Stimulated activated CD8-positive, alpha-beta memory T cell treated with anti-CD3 and anti-CD28 coated beads, Interleukin-4, amount 100 ng/mL, for 4 hours (primary cell): ENCODE results near the gene EML4.
"Not testable (repeated sequence)": the region's sequence is repeated elsewhere in the genome, so short reads cannot be mapped to it uniquely, and the experiment has no call there.

ENCODE experiments used
- DNase-seq, 2 donors: peaks; one replicate each; pipeline ENCODE4 v3.0.0-alpha.2; 2020; ENCODE audit warnings: low read depth in 2 of 2, low spot score in 1 of 2

EML4 gene

DNA sequence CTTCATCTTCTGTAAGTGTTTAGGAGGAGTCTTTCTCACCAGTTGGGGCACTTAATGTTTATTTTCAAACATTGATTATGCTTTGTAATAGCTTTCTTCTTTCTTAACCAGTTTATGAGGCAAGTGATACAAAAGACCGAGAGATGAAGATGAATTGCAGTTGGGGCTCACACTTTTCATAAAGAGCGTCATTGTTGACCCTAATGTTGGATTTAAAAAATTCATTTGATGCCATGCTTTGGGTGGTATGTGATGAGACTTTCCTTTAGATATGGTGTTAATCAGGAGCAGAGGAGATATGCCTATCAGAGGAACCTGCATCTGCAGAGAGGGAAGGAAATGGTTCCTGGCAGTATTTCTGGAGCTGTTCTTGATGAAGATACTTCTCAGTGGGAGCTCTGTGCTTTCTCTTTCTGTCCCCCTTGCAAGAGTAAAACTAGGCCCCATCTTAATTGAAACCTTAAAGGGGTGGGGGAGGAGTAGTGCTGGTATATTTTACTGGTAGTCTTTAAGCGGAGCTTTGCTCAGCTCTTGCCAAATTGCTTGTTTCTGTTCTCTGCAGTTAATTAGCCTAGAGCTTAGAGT is 2.3 kb downstream of the EML4 start:
- no peak for DNase-seq

DNA sequence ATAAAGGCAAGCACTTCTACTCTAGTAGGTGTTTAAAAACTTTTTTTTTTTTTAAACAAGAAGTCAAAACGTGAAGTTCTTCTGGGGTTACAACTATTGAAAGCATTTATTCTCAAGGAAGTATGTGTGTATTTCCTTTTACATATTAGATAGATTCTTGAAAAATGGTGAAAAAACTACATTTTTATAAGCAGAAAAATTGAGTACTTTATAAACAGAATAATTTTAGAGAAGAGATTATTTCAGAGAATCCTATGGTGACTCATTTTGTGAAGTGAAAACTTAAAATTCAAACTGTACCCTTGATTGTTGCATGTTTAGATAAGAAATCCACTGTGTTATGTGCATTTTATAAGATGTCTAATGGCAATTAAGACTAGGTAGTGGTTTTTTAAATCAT is 2.9 kb downstream of the EML4 start:
- DNase-seq, result no peak

GRCh38 chr2:42172566-42172965 is 3.4 kb downstream of the EML4 start:
- DNase-seq, result no peak

- DNase-seq, result not testable (repeated sequence)
These were observed 4.3 kb downstream of the EML4 start for GRCh38 chr2:42173467-42173866.

DNA sequence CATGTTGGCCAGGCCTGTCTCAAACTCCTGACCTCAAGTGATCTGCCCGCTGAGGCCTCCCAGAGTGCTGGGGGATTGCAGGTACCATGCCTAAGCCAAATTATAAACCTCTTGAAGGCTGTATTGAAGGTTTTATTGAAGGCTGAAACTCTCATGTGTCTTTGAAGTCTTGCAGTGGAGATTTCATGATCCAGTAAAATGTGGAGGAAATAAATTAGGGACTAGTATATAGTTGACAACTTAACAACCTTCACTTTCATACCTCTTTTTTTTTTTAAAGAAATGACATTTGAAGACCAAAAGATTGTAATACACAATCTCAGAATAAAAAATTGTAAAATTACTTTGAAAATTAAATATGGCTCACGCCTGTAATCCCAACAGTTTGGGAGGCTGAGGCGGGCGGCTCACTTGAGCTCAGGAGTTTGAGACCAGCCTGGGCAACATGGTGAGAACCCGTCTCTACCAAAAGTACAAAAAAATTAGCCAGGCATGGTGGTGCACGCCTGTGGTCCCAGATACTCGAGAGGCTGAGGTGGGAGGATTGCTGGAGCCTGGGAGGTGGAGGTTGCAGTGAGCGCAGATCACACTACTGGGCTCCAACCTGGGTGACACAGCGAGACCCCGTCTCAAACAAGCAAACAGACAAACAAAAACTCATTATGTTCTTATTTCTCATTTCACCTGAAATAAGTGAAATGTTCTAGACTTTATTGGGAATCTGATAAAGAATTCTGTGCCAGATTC is 8.0 kb downstream of the EML4 start:
- DNase-seq, result no peak

DNA sequence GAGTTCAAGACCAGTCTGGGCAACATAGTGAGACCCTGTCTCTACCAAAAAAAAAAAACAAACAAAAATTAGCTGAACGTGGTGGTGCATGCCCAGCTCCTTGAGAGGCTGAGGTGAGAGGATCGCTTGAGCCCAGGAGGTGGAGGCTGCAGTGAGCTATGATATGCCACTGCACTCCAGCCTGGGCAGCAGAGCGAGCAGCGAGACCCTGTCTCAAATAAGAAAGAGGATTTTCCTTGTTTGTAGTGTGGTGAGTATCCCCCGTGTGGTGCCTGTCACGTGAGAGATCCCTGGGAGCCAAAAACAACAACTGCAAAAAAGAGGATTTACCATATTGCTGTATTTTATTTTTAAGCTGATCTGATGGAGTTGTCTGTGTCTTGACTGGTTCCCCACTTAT is 9.2 kb downstream of the EML4 start:
- no peak for DNase-seq

- no peak for DNase-seq
These were observed 11.1 kb downstream of the EML4 start for GRCh38 chr2:42180300-42180699.

- no peak for DNase-seq
These were observed 13.6 kb downstream of the EML4 start for GRCh38 chr2:42182654-42183308.

- DNase-seq, result no peak
These were observed 14.6 kb downstream of the EML4 start for GRCh38 chr2:42183775-42184174.

- DNase-seq, result no peak
These were observed 15.2 kb downstream of the EML4 start for GRCh38 chr2:42184346-42184745.

DNA sequence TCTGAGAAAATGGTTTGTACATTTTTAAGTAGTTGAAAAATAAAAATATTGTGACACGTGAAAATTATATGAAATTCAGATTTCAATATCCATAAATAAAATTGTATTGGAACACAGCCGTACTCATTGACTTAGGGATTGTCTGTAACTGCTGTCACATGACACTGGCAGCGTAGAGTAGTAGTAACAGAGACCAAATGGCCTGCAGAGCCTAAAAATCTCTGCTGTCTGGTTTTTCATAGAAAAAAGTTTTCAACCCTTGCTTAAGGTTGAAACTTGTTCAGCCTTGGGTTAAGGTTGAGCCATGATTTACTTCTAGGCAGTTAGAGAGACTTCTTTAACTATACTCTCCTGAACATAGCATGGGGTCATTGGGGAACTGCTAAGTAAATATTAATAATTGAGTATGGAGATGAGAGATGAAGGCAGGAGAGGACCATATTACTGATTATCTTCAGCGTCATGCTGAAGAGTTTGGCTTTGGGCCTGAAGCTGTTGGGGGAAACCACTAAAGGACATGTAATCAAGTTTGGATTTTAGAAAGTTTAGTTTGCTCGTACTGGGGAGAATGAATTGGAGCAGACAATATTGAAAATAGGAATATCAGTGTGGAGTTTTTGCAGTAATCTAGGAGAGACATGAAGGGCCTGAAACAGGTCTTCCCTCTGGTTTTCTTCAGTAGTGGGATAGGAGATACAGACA is 16.2 kb downstream of the EML4 start:
- DNase-seq, result no peak

GRCh38 chr2:42186366-42186765 is 17.2 kb downstream of the EML4 start:
- no peak for DNase-seq

GRCh38 chr2:42186945-42187632 is 17.9 kb downstream of the EML4 start:
- no peak for DNase-seq

GRCh38 chr2:42187886-42188285 is 18.7 kb downstream of the EML4 start:
- no peak for DNase-seq

DNA sequence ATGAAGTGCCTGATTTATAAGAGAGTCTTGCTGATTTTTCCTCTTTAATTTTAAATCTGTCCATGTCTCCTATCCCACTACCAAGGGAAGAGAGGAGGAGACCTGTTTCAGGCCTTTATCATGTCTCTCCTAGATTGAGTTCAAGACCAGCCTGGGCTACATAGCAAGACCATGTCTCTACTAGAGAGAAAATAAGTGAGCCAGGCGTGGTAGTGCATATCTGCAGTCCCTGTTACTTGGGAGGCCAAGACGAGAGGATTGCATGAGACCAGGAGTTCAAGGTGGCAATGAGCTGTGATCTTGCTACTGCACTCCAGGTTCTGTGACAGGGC is 20.0 kb downstream of the EML4 start:
- DNase-seq, result no peak

GRCh38 chr2:42190191-42190590 is 21.0 kb downstream of the EML4 start:
- DNase-seq, result no peak

- DNase-seq, result no peak
These were observed 22.3 kb downstream of the EML4 start for GRCh38 chr2:42191285-42192009.

GRCh38 chr2:42192010-42192373 is 22.8 kb downstream of the EML4 start:
- no peak for DNase-seq

DNA sequence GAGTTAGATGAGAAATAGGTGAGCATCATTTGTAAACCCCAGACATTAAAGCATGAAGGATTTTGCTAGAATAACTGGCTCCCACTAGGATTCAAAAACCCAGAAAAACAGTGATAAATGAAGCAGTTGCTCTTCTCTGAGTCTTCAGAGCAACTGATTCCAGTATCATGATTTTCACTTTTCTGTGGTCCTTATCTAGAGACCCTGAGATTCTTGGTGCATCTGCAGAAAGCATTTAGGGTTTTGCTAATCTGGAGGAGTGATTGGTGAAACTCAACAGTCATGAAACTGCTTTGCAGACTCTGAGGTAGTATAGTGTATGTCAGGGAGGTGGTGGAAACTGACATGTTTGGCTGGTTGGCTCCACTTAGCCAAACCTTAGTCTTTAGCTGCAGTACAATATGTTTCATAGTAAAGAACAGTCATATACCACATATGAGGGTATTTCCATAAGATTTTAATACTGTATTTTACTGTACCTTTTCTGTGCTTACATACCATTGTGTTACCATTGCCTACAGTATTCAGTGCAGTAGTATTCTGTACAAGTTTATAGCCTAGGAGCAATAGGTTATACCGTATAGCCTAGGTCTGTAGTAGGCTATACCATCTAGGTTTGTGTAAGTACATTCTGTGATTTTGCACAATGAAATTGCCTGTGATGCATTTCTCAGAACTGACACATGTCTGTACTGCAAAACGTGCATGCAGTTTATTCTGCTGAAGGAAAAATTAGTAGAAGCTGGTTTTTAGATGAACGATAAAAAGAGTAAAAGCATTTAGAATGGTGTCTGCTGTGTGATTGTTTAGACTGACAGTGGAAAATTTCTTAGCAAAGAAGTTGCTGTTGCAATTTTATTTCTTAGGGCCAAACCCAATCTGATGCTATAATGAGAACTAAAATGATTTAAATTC is 23.8 kb downstream of the EML4 start:
- DNase-seq, result no peak

GRCh38 chr2:42193722-42194187 is 24.6 kb downstream of the EML4 start:
- no peak for DNase-seq
